ENCODE measurements around the gene SH3TC1.

The SH3TC1 gene

GRCh38 chr4:8244001-8244757, 45.1 kb downstream of the SH3TC1 start:
- no peak for TF ChIP-seq JUND (IDR thresholded peaks at IDR 0.05; ENCODE audit: low read depth)
- no peak for DNase-seq (ENCODE audit: low read depth in 1 of 2, low spot score in 1 of 2)
- in situ Hi-C loops (cut with HindIII; ENCODE audit: low pct_unique_long_range_greater_than_20kb, low sequenced_read_pairs): no loop called here

DNA sequence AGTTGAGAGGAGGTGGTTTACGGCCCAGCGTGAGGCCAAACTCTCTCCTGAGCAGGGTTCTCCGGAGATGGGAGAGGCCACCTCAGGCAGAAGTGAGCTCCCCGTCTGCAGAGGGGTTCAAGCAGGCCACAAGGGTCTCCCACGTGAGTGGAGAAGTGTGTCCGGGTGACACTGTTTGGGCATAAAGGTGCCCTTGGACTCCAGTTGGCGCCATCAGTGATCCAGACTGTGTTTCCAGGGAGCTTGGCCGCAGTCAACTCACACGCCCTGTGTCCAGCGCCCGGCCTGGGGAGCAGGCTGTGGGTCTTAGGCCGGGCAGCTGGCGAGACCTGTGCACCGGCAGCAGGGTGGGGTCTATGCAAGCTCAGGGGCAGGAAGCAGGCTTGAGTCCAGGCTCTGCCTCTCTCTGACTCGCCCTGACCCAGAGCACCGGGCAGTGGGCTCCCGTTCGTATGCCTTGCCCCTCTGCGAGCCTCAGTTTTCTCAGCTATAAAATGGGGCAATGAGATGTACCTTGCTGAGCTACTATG, 45.9 kb downstream of the SH3TC1 start:
- no peak for TF ChIP-seq JUND (IDR thresholded peaks at IDR 0.05; ENCODE audit: low read depth)
- no peak for DNase-seq (ENCODE audit: low read depth in 1 of 2, low spot score in 1 of 2)
- in situ Hi-C loops (cut with HindIII; ENCODE audit: low pct_unique_long_range_greater_than_20kb, low sequenced_read_pairs): no loop called here

- DNase-seq (ENCODE audit: low read depth in 1 of 2, low spot score in 1 of 2): no peak
- in situ Hi-C loops (cut with HindIII; ENCODE audit: low pct_unique_long_range_greater_than_20kb, low sequenced_read_pairs): no loop called here
- TF ChIP-seq JUND (IDR thresholded peaks at IDR 0.05; ENCODE audit: low read depth): no peak
These were observed 47.1 kb downstream of the SH3TC1 start for GRCh38 chr4:8245884-8246833.

- no peak for TF ChIP-seq JUND (IDR thresholded peaks at IDR 0.05; ENCODE audit: low read depth)
- no peak for DNase-seq (ENCODE audit: low read depth in 1 of 2, low spot score in 1 of 2)
- in situ Hi-C loops (cut with HindIII; ENCODE audit: low pct_unique_long_range_greater_than_20kb, low sequenced_read_pairs): no loop called here
These were observed 48.2 kb downstream of the SH3TC1 start for GRCh38 chr4:8247047-8247930.

DNA sequence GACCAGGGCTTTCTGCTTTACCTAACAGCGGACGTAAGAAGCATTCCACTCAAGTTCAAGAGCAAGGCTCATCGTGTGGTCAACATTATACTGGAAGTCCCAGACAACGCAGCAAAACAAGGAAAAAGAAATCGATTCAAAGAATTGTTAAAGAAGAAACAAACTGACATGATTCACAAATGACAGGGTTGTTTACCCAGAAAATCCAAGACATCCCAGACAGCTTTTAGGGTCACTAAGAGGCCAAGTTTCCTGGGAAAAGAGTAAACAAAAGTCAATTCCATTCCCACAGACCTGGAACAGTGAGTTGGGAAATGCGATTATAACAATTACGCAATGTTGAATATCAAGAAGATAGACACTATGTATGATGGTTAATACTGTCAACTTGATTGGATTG, 49.0 kb downstream of the SH3TC1 start:
- no peak for DNase-seq (ENCODE audit: low read depth in 1 of 2, low spot score in 1 of 2)
- in situ Hi-C loops (cut with HindIII; ENCODE audit: low pct_unique_long_range_greater_than_20kb, low sequenced_read_pairs): no loop called here
- no peak for TF ChIP-seq JUND (IDR thresholded peaks at IDR 0.05; ENCODE audit: low read depth)

DNA sequence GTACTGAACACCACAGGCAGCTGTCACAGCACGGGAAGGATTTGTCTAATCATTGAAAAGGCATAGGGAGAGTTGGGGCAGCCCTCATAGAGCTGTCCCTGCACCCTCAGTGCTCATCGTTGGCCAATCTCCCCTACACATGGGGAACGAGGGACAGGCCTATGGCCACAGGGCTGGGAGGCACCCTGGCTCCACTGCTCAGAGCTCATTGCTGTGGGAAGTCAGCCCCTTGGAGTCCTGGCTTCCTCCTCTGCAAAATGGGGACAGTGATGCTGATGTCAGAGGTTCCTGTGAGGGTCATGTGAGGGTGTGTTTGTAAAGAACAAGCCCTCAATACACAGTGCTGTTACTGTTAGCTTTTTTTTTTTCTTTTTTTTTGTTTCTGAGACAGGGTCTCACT, 51.1 kb downstream of the SH3TC1 start:
- no peak for DNase-seq (ENCODE audit: low read depth in 1 of 2, low spot score in 1 of 2)
- in situ Hi-C loops (cut with HindIII; ENCODE audit: low pct_unique_long_range_greater_than_20kb, low sequenced_read_pairs): no loop called here
- no peak for TF ChIP-seq JUND (IDR thresholded peaks at IDR 0.05; ENCODE audit: low read depth)

- in situ Hi-C loops (cut with HindIII; ENCODE audit: low pct_unique_long_range_greater_than_20kb, low sequenced_read_pairs): no loop called here
These were observed 51.5 kb downstream of the SH3TC1 start for GRCh38 chr4:8250637-8251036.

DNA sequence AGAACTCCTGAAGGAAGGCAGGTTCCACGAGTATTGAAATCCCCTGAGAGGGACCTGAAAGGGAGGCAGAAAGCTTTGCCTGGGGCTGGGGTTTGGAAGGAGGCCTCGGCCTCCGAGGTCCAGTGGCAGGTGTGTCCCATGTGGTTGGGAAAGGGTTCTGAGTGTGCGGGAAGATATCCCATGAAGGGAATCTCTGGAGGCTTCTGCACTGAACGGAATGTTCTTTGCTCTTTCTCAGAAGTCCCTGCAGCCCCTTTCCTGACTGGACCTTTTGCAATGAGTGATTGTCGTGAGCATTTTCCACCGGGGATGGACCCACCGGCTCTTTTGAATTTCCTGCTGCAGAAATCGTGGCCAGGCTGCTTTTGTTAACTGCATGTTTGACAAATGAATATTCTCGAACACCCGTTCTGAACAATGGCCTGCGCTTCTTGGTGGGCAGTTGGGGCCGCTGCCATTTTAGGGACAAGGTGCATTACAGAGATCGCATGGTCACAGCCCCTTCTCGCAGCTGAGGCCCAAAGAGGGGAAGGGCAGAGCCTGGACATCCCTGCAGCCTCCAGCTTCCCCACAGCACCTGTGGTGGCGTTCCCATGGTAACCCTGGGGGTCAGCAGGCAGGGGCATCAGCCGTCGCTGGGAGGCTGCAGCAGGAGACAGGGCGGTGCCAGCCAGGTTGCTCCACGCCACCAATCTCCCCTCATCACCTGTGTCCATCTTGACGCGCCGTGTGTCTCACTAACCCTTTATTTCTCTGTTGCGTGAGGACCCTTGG, 52.2 kb downstream of the SH3TC1 start:
- DNase-seq (ENCODE audit: low read depth in 1 of 2, low spot score in 1 of 2): no peak

More at GRCh38 chr4:8250637-8251036, 51.5 kb downstream of the SH3TC1 start:
- DNase-seq (ENCODE audit: low read depth in 1 of 2, low spot score in 1 of 2): no peak
- no peak for TF ChIP-seq JUND (IDR thresholded peaks at IDR 0.05; ENCODE audit: low read depth)

DNA sequence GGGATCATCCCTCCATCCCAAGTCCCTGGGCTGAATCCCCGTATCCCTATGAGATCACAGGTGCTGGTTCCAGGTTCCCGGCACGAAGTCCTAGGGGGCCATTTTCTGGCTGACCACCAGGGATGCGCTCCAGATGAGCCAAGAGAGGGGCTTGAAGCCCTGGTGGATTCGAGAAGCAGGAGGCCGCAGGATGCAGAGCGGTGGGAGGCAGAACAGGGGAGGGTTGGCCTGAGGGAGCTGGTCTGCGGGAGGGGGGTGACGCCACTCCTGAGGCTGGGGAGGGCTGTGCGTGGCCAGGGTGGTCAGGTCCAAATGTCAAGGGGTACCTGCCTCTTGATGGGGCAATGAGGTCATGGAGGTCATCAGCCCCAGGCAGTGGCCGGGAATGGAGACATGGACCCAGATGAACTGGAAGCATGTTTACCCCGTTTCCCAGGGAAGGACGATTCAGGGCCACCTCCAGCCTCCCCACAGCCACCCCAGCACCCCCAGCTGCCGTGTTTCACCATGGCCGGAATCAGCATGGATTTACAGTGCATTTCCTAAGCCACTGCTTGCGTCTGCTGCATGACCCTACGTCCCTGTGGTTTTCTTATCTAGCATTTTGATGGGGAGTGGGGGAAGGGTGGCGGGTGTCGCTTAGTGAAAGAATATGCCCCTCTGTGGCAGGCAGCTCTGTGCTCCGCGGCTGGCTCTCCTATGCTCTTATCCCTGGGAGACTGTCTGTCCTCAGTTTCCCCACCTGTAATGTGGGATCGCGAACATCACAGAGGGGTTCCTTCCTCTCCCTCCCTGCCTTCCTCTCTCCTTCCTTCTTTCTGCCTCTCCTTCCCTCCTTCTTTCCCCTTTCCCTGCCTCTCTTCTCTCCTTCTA, 53.4 kb downstream of the SH3TC1 start:
- in situ Hi-C loops (cut with HindIII; ENCODE audit: low pct_unique_long_range_greater_than_20kb, low sequenced_read_pairs): no loop called here
- no peak for DNase-seq (ENCODE audit: low read depth in 1 of 2, low spot score in 1 of 2)
- no peak for TF ChIP-seq JUND (IDR thresholded peaks at IDR 0.05; ENCODE audit: low read depth)

More for the DNA sequence above, 52.2 kb downstream of the SH3TC1 start:
- no peak for TF ChIP-seq JUND (IDR thresholded peaks at IDR 0.05; ENCODE audit: low read depth)
- in situ Hi-C loops (cut with HindIII; ENCODE audit: low pct_unique_long_range_greater_than_20kb, low sequenced_read_pairs): no loop called here

GRCh38 chr4:8254076-8254475, 55.0 kb downstream of the SH3TC1 start:
- in situ Hi-C loops (cut with HindIII; ENCODE audit: low pct_unique_long_range_greater_than_20kb, low sequenced_read_pairs): no loop called here
- TF ChIP-seq JUND (IDR thresholded peaks at IDR 0.05; ENCODE audit: low read depth): no peak
- DNase-seq (ENCODE audit: low read depth in 1 of 2, low spot score in 1 of 2): no peak

All from T47D (cell line).